Measurements from ENCODE around the gene SKOR1. TPM values are rescaled to one million over a fixed set of nuclear protein-coding genes. Genes with fewer than 3 reads are reported as not detected.

The SKOR1 gene
- total RNA-seq, 1 experiment from 2014 or later: 0.13 TPM

DNA sequence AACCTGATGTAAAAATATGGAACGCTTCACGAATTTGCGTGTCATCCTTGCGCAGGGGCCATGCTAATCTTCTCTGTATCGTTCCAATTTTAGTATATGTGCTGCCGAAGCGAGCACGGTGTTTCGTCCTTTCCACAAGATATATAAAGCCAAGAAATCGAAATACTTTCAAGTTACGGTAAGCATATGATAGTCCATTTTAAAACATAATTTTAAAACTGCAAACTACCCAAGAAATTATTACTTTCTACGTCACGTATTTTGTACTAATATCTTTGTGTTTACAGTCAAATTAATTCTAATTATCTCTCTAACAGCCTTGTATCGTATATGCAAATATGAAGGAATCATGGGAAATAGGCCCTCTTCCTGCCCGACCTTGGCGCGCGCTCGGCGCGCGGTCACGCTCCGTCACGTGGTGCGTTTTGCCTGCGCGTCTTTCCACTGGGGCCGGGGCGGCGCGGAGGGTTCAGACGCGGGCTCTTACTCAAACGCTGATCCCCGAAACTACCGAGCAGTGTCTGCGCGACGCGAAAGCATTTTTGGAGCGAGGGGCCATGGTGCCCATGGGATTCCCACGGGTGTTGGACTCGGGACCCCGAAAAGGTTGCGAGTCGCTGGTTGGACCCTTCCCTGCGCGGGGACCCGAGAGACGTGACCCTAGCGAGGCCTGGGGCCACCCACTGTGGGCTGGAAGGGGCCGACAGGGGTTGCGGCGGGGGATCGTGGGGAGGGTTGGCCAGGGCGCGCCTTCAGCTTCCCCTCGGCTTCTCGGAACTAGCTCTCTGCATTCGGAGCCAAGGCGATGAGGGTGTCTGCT is 14.8 kb downstream of the SKOR1 start, which contains the start of gene RNU6-1:
Gene RNU6-1, minus strand, starts transcription at position 117 of the 820 bp plus-strand sequence.
- no CpG with 5 or more reads among the region's 62 CpGs for WGBS (ENCODE audit: extremely low coverage, insufficient read length, low lambda C conversion rate)
- Histone ChIP-seq H3K4ac (ENCODE audit: low read depth, low read length) (no peak within 1 kb of the TSS), H3K27me3 (ENCODE audit: insufficient read depth, low read length) (peaks cover 29% of the 10 kb centered on the region; the same call in 1 of the 2 replicates), H3K4me1 (ENCODE audit: insufficient read depth, low read length) (no peaks in the 10 kb centered on the region; the same call in 1 of the 2 replicates), H4K8ac (replicated peaks; ENCODE audit: insufficient read length, low read depth, low read length) (no peak within 1 kb of the TSS), H2AK5ac (ENCODE audit: insufficient read length, low read length) (no peak within 1 kb of the TSS), H3T11ph (ENCODE audit: low read length) (no peak within 1 kb of the TSS), H3K79me2 (ENCODE audit: insufficient read depth, low read length) (no peaks in the 10 kb centered on the region), H2BK15ac (ENCODE audit: low read depth, low read length) (no peak within 1 kb of the TSS), H2BK12ac (ENCODE audit: insufficient read length, low read depth, low read length) (no peak within 1 kb of the TSS), H2BK5ac (ENCODE audit: insufficient read length, low read length) (no peak within 1 kb of the TSS), H3K14ac (ENCODE audit: insufficient read depth, low read length) (peak within 1 kb of the TSS; percentile 84; the same call in 1 of the 2 replicates), H2BK20ac (ENCODE audit: low read depth, low read length, poor library complexity, severe bottlenecking) (no peak within 1 kb of the TSS), H4K91ac (ENCODE audit: insufficient read length, low read depth, low read length) (no peak within 1 kb of the TSS), H3K56ac (ENCODE audit: insufficient read length, low read depth, low read length) (no peak within 1 kb of the TSS), H3K23ac (ENCODE audit: insufficient read length, low read depth, low read length) (no peak within 1 kb of the TSS), H3K23me2 (ENCODE audit: insufficient read length, low read depth, low read length, poor library complexity, severe bottlenecking) (peaks cover 16% of the 10 kb centered on the region), H2BK120ac (ENCODE audit: low read depth, low read length, poor library complexity, severe bottlenecking) (no peak within 1 kb of the TSS), H3K9me3 (ENCODE audit: control insufficient read depth, low read depth, low read length) (no peaks in the 10 kb centered on the region), H2AFZ (ENCODE audit: low read length) (no peak within 1 kb of the TSS), H4K20me1 (ENCODE audit: control insufficient read depth, insufficient read depth, insufficient read length) (no peaks in the 10 kb centered on the region), H4K5ac (ENCODE audit: insufficient read length, low read depth, low read length) (no peak within 1 kb of the TSS), H3K9ac (ENCODE audit: extremely low read depth, insufficient read length, low read length) (peak within 1 kb of the TSS; percentile 46), H3K4me2 (ENCODE audit: insufficient read depth, insufficient read length, low read length) (peak within 1 kb of the TSS; percentile 90), H3K79me1 (ENCODE audit: insufficient read depth, low read depth, low read length, poor library complexity, severe bottlenecking) (no peaks in the 10 kb centered on the region), H3K18ac (ENCODE audit: insufficient read length, low read depth, low read length) (peak within 1 kb of the TSS; percentile 18), H3K27ac (ENCODE audit: insufficient read length, low read depth, low read length) (no peak within 1 kb of the TSS)
- peak; percentile 81 for DNase-seq
- TF ChIP-seq, protein P1, sequence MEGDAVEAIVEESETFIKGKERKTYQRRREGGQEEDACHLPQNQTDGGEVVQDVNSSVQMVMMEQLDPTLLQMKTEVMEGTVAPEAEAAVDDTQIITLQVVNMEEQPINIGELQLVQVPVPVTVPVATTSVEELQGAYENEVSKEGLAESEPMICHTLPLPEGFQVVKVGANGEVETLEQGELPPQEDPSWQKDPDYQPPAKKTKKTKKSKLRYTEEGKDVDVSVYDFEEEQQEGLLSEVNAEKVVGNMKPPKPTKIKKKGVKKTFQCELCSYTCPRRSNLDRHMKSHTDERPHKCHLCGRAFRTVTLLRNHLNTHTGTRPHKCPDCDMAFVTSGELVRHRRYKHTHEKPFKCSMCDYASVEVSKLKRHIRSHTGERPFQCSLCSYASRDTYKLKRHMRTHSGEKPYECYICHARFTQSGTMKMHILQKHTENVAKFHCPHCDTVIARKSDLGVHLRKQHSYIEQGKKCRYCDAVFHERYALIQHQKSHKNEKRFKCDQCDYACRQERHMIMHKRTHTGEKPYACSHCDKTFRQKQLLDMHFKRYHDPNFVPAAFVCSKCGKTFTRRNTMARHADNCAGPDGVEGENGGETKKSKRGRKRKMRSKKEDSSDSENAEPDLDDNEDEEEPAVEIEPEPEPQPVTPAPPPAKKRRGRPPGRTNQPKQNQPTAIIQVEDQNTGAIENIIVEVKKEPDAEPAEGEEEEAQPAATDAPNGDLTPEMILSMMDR (conservative IDR thresholded peaks at IDR 0.05): no peak
- Mint-ChIP-seq H3K27me3 (ENCODE audit: low read depth) (peaks cover 60% of the 10 kb centered on the region), H3K36me3 (ENCODE audit: insufficient read depth in 1 of 3, low read depth in 3 of 3) (no peaks in the 10 kb centered on the region), H3K27ac (peak within 1 kb of the TSS; percentile 94 to 99 (median 98)), H3K4me3 (peak within 1 kb of the TSS; percentile 94 to 96), H3K9me3 (peaks cover 4% of the 10 kb centered on the region in 2 experiments; a peak in 4 of 5 replicates), H3K4me1 (peaks cover 57 to 58% of the 10 kb centered on the region in 2 experiments)
